Esophagus muscularis mucosa (tissue), 4 donors: ENCODE data around the gene UBL7. TPM values are rescaled to one million over a fixed set of nuclear protein-coding genes. Genes with fewer than 3 reads are reported as not detected.

Experiments used
- DNase-seq: peaks from one replicate; pipeline ENCODE4 v3.0.0-alpha.2; 2017; ENCODE audit errors: extremely low spot score
- H3K27ac ChIP-seq, 4 donors: fragments of 200-600 bp; sonication (generic); replicated peaks in 1 of 4; 1 replicate in 3 of 4; 2 replicates in 1 of 4; pipeline ENCODE4 v1.5.1; 2016 to 2019; ENCODE audit warnings: mild to moderate bottlenecking in 1 of 4
- H3K27me3 ChIP-seq, 4 donors: fragments of 200-600 bp; sonication (generic); one replicate each; pipeline versions ENCODE4 v1.5.1 to v1.6.0; 2016 to 2019
- H3K36me3 ChIP-seq, 4 donors: fragments of 200-600 bp; sonication (generic); one replicate each; pipeline ENCODE4 v1.5.1; 2016 to 2019
- H3K4me1 ChIP-seq, 4 donors: fragments of 200-600 bp; sonication (generic); one replicate each; pipeline ENCODE4 v1.5.1; 2016 to 2019
- H3K4me3 ChIP-seq, 4 donors: fragments of 200-600 bp; sonication (generic); 1 replicate in 2 of 4; 2 replicates in 2 of 4; pipeline ENCODE4 v1.5.1; 2016 to 2019; ENCODE audit warnings: mild to moderate bottlenecking in 4 of 4, moderate library complexity in 1 of 4
- H3K9me3 ChIP-seq, 4 donors: fragments of 200-600 bp; sonication (generic); 1 replicate in 3 of 4; 2 replicates in 1 of 4; pipeline ENCODE4 v1.5.1; 2016 to 2019
- EP300 ChIP-seq: sonication (generic); formaldehyde crosslinking; IDR thresholded peaks from one replicate; pipeline ENCODE4 v1.6.1; 2017; ENCODE audit warnings: antibody characterized with exemption
- POLR2A ChIP-seq: fragments of 450-650 bp; IDR thresholded peaks from one replicate; pipeline ENCODE4 v1.6.1; 2017; ENCODE audit warnings: antibody characterized with exemption, moderate library complexity, mild to moderate bottlenecking, low read depth
- POLR2AphosphoS5 ChIP-seq, 2 donors: sonication (generic); formaldehyde crosslinking; IDR thresholded peaks; one replicate each; pipeline ENCODE4 v1.6.1; 2017; ENCODE audit warnings: antibody characterized with exemption in 2 of 2
- WGBS: methylation state at CpG from one replicate; pipeline ENCODE4 v1.1.5; 2018; 5-methylcytosine and 5-hydroxymethylcytosine counted together
- intact Hi-C: fragments of 100-400 bp; cut with DNase I; formaldehyde crosslinking; loops from one replicate; pipeline ENCODE4 v1.15.1; 2023
- total RNA-seq, 4 donors: library from RNA; depleted of rRNA; stranded (reverse); fragments of >200 nt; gene quantifications; one replicate each; pipeline versions ENCODE4 v1.1.0 to v1.2.1, GENCODE V29; 2016
- TF ChIP-seq, protein P1 (sequence below), 3 experiments: fragments of 200-600 bp in 2 of 3; fragments of 450-650 bp in 1 of 3; sonication (generic) in 2 of 3; IDR thresholded peaks; one replicate each; pipeline ENCODE4 v1.5.1; 2017 to 2019; ENCODE audit warnings: antibody characterized with exemption in 3 of 3, mild to moderate bottlenecking in 2 of 3, moderate library complexity in 1 of 3

The UBL7 gene
- total RNA-seq, 4 donors from 2014 or later, result 52.7 to 69.7 (median 60.5) TPM

DNA sequence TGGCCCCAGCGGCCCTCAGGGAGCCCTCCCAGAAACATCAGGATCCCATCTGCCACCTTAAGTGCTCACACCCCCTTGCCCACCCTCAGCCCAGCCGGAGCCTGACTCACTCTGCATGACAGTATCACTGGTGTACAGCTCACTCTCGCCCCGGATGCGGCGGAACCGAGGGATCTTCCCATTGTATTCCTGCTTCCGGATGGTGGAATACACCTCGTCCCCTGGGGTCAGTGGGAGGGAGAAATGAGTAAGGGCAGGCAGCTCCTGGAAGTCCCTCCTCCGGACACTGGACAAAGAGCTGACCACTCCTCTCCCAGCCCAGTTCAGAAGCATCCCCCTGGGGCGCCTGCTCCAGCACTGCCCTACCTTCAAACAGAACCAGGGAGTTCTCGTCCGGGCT is 43.7 kb downstream of the UBL7 start:
- TF ChIP-seq, protein P1, sequence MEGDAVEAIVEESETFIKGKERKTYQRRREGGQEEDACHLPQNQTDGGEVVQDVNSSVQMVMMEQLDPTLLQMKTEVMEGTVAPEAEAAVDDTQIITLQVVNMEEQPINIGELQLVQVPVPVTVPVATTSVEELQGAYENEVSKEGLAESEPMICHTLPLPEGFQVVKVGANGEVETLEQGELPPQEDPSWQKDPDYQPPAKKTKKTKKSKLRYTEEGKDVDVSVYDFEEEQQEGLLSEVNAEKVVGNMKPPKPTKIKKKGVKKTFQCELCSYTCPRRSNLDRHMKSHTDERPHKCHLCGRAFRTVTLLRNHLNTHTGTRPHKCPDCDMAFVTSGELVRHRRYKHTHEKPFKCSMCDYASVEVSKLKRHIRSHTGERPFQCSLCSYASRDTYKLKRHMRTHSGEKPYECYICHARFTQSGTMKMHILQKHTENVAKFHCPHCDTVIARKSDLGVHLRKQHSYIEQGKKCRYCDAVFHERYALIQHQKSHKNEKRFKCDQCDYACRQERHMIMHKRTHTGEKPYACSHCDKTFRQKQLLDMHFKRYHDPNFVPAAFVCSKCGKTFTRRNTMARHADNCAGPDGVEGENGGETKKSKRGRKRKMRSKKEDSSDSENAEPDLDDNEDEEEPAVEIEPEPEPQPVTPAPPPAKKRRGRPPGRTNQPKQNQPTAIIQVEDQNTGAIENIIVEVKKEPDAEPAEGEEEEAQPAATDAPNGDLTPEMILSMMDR (IDR thresholded peaks at IDR 0.05), result no peak
- TF ChIP-seq POLR2AphosphoS5 (IDR thresholded peaks at IDR 0.05), result no peak
- no peak for TF ChIP-seq EP300
- no peak for TF ChIP-seq POLR2A
- no peaks in the 10 kb centered on the region for H3K9me3 ChIP-seq
- no peaks in the 10 kb centered on the region for H3K27me3 ChIP-seq
- H3K4me3 ChIP-seq, result no peak overlapping the region
- DNase-seq, result no peak
- H3K36me3 ChIP-seq, result peaks cover 0 to 12% (median 8%) of the 10 kb centered on the region in 4 donors
- intact Hi-C loops, result no loop called here
- peaks cover 5 to 14% (median 12%) of the 10 kb centered on the region in 4 donors for H3K4me1 ChIP-seq
- H3K27ac ChIP-seq, result no peak overlapping the region
- 80% methylated on average over 10 of the region's 13 CpGs for WGBS

DNA sequence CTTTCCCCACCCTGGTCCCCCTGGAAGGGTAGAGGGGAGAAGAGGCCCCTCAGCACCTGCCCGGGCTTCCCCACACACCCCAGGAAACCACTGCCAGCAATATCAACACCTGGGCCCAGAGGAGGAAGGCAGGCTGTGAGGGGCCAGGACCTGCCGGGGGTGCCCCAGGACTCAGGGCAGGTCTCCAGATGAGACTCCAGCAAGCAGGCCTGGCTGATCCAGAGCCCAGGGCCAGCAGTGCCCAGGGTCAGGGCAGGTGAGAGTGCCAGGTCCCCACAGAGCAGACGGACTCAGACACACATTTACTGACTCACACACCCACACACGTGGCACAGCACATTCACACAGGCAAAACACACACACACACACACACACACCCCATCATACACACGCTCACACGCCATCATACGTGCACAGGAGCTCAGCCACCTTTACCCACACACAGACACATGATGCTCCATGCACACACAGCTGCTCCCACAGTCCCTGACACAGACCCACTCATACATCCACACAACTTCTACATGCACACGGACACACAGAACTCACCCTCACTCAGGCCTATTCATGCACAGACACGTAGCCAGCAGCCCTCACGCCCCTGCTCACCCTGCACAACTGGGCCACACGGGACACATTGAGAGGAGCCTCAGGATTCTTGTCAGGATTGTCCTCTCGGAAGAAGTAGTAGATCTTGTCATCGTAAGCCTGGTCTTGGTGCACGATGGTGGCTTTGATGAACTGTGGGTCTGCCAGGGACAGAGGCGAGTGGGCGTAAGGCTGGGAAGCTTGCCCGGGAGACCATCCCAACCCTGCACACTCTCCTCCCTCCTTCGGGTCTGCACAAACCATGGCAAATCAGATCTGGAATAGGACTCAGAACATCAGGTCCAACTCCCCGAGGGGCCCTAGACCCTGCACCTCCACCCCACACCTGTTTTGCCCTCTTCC is 44.7 kb downstream of the UBL7 start:
- no peak for TF ChIP-seq EP300
- peaks cover 0 to 12% (median 10%) of the 10 kb centered on the region in 4 donors for H3K36me3 ChIP-seq
- no peak for DNase-seq
- H3K27me3 ChIP-seq, result no peaks in the 10 kb centered on the region
- H3K9me3 ChIP-seq, result no peaks in the 10 kb centered on the region
- no peak overlapping the region for H3K4me3 ChIP-seq
- intact Hi-C loops, result no loop called here
- peaks cover 5 to 14% (median 10%) of the 10 kb centered on the region in 4 donors for H3K4me1 ChIP-seq
- WGBS, result 72% methylated on average over 14 of the region's 19 CpGs
- no peak overlapping the region for H3K27ac ChIP-seq

DNA sequence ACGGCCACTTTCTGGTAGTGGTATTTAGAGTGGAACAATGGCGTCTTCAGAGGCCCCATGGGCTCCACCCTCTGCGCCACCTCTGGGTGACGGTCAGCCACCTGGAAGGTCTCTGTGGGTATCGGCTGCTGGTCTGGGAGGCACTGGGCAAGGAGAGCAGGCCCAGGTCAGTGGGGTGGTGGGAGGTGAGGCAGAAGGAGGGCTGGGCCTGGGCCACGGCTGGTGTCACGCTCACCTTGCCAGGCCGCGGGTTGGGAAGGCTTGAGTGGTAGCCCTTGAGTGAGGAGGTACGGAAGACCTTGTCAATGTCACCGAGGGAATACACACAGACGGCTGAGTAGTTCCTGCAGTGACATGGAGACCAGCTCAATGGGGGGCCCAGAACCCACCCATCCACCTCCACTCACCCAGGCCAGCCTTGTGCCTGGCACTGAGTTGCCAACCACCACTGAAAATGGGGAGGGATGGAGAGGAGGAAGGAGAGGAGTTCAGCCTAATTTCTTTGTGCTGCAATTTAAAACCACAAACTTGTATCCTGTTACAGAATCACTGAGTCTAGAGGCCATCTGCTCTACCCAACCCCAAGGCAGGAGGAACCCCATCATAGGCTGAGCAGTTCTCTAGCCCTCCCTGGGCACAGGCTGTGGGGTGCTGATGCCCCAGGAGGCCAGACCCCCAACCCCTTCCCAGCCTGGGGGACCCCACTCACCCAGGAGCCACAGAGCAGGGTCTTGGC is 46.2 kb downstream of the UBL7 start:
- Histone ChIP-seq H3K4me1 (peaks cover 0 to 10% (median 2%) of the 10 kb centered on the region in 4 donors), H3K4me3 (no peak overlapping the region), H3K27ac (no peak overlapping the region), H3K27me3 (no peaks in the 10 kb centered on the region), H3K36me3 (peaks cover 0 to 24% (median 17%) of the 10 kb centered on the region in 4 donors), H3K9me3 (no peaks in the 10 kb centered on the region)
- TF ChIP-seq, protein P1 (IDR thresholded peaks at IDR 0.05), result no peak
- TF ChIP-seq POLR2A (no peak), EP300 (no peak), POLR2AphosphoS5 (IDR thresholded peaks at IDR 0.05) (no peak)
- intact Hi-C loops, result no loop called here
- DNase-seq, result no peak
- WGBS, result 97% methylated on average over 9 of the region's 12 CpGs

DNA sequence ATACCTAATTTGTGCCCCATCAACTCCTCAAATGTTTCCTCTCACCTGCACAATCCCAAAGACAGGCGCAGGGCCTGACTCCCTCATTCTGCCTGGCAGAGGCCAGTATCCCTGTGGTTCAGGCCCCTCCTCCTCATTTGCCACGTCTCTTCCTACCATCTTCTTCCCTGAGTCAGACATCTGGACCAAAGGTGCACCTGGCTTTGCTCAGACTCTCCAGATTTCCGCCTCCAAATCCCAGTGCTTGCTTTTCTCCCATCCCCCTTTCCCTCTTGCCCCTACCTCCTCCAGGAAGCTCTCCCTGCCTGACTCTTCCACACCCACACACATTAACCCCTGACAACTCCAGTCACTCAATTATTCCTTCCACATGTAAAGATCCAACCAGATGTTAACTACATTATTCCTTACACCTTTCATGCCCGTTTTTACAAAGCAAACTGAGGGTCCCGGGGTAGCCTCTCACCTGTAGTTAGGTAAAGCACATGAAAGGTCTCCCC is 46.8 kb downstream of the UBL7 start:
- Histone ChIP-seq H3K9me3 (no peaks in the 10 kb centered on the region), H3K27ac (no peak overlapping the region), H3K27me3 (peaks cover 0 to 2% (median 0%) of the 10 kb centered on the region in 4 donors), H3K4me3 (no peak overlapping the region), H3K4me1 (peaks cover 0 to 10% (median 2%) of the 10 kb centered on the region in 4 donors), H3K36me3 (peaks cover 0 to 24% (median 17%) of the 10 kb centered on the region in 4 donors)
- no peak for TF ChIP-seq EP300
- TF ChIP-seq POLR2AphosphoS5 (IDR thresholded peaks at IDR 0.05), result no peak
- TF ChIP-seq, protein P1 (IDR thresholded peaks at IDR 0.05), result no peak
- TF ChIP-seq POLR2A, result no peak
- intact Hi-C loops, result no loop called here
- 91% methylated on average over 5 of the region's 5 CpGs for WGBS
- DNase-seq, result no peak
